Measurements from ENCODE around the gene KLF13.

Gene KLF13

GRCh38 chr15:31381801-31382712, 55.4 kb downstream of the KLF13 start:
- DNase-seq (ENCODE audit: low read depth) = no peak

GRCh38 chr15:31382713-31383045, 56.0 kb downstream of the KLF13 start:
- DNase-seq (ENCODE audit: low read depth) = no peak

GRCh38 chr15:31383139-31383538, 56.5 kb downstream of the KLF13 start:
- DNase-seq (ENCODE audit: low read depth) = no peak

DNA sequence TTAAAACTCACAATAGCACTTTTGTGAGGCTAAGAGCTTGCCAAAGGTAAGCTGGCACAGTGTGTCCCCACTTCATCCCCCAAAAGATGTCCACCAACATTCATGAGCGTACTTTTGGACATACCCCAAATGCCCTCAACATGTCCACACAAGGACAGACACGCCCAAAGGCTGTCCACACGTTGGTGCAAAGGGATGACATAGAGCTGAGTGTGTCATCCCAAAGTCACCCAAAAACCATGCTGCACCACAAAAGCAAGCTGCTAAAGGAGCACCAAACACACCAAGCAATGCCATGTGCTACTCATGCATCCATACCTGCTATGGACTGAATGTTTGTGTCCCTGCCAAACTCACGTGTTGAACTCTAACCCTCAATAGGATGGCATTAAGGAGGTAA, 57.9 kb downstream of the KLF13 start:
- no peak for DNase-seq (ENCODE audit: low read depth)

GRCh38 chr15:31385736-31386135, 59.1 kb downstream of the KLF13 start:
- DNase-seq (ENCODE audit: low read depth) = no peak

- no peak for DNase-seq (ENCODE audit: low read depth)
These were observed 60.5 kb downstream of the KLF13 start for GRCh38 chr15:31387092-31387478.

- DNase-seq (ENCODE audit: low read depth) = peak; percentile 48
These were observed 61.0 kb downstream of the KLF13 start for GRCh38 chr15:31387479-31388118.

GRCh38 chr15:31389576-31389975, 62.9 kb downstream of the KLF13 start:
- no peak for DNase-seq (ENCODE audit: low read depth)

DNA sequence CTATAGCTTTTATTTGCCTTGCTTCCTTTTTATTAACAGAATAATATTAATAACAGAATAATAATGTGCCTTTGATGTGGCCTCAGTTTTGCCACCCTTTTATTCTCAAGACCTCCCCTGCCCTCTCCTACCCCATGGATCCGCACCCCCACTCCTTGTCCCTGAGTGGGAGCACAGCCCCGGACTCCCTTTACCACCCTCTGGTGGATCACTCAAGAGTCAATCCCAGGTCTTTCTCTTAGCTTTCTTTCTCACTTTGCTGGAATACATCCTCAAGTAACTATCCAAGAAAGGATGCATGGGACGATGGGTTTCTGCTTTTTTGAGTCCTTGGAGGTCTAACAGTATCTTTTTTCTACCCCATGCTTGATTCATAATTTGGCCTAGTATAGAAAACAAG, 63.4 kb downstream of the KLF13 start:
- DNase-seq (ENCODE audit: low read depth) = no peak

DNA sequence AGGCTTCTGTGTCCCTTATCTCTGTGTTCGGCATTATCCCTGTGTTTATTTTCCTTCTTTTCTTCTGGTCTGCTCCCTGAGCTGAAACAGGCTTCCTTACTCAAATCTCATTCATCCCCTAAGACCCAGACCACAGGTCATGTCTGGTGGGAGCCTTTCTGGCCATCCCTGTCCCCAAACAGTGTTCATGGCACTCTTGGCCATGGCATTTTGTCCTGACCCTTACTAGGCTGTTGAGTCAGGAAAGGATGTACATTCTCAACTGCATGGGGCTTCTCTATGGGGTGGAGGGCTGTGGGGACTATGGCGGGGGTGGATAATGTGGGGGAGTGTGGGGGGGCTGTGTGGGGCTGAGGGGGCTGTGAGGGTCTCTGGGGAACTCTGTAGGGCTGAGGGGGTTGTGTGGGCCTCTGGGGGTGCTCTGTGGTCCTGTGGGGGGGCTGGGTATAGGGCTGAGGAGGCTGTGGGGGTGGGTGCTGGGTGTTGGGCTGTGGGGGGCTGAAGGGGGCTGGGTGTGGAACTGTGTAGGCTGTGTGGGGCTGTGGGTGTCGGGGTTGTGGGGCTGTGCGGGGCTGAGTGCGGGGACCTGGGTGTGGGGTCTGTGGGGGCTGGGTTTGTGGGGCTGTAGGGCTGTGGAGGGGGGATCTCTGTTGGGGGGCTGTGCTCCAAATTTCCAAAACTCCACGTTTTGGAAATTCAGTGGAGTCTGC, 64.3 kb downstream of the KLF13 start:
- DNase-seq (ENCODE audit: low read depth) = no peak

DNA sequence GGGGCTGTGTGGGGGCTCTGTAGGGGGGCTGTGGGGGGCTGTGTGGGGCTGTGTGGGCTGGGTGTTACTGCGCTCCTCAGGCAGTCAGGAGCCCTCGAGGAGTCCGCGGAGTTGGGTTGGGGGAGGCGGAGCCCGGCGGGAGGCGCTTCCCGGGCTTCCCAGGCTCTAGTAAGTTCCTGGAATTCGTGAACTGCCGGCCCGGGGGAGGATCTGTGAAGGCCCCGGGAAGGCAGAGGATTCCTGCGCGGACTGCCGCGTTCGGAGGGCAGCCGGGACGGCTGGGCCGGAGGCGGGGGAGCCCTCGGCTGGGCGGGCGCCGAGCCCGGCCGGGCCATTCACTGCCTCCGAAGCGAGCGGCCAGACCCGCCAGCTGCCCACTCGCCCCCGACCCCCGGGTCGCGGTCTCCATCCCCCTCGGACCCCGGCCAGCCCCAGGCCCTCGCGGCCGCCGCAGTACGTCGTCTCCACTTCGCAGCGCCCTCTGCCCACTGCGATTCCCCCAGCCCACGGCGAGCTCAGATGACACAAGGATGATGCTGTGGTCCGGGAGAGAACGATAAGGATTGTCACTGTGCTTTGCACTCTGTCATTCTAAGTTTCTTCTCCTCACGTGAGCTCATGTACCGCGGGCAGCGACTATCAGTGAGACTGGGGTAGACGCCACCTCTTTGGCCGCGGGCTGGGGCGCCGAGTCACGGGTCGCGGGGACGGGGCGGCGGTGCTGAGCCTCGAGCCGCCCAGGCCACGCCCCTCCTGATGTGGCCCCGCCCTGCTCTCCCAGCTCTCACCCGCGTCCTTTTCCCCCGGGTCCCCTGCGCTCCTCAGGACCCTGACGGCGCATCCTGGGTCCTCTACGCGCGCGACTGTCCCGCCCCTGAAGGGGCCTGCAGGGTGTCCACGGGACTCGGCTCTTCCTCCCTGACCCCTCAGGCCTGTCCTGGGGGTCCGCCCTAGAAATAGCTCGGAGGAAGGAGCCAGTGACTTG, 65.3 kb downstream of the KLF13 start:
- DNase-seq (ENCODE audit: low read depth) = no peak

- DNase-seq (ENCODE audit: low read depth) = no peak
These were observed 66.2 kb downstream of the KLF13 start for GRCh38 chr15:31392761-31393401.

DNA sequence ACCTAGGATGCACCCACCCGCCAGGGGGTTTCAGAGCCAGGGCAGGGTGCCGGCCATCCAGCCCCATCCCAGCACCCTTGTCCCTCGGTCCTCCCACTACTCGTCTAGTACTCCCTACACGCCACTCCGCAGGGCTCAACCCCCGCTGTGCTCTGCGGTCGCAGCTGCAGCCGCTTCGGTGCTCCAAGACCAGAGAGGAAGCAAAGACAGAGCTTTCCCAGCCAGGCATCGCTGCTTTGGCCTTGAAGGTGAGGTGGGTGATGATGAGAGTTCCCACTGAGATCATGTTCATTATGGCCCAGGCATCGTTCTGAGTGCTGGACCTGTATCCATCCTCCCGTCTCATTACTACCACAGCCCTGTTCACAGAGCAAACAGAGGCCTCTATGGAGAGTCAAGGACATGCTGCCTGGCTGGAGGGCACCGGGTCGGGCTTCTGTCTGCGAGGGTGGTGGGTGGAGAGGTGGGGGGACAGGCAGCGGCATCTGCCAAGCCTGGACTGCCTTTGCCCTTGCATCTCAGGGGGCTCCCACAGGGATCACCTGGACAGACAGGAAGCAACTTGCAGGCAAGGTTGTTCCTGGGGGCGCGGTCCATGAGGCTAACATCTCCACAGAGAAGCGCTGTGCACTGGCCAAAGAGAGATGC, 66.9 kb downstream of the KLF13 start:
- no peak for DNase-seq (ENCODE audit: low read depth)

GRCh38 chr15:31396881-31397560, 70.4 kb downstream of the KLF13 start:
- DNase-seq (ENCODE audit: low read depth) = peak; percentile 44

- no peak for DNase-seq (ENCODE audit: low read depth)
These were observed 71.4 kb downstream of the KLF13 start for GRCh38 chr15:31397851-31398661.

DNA sequence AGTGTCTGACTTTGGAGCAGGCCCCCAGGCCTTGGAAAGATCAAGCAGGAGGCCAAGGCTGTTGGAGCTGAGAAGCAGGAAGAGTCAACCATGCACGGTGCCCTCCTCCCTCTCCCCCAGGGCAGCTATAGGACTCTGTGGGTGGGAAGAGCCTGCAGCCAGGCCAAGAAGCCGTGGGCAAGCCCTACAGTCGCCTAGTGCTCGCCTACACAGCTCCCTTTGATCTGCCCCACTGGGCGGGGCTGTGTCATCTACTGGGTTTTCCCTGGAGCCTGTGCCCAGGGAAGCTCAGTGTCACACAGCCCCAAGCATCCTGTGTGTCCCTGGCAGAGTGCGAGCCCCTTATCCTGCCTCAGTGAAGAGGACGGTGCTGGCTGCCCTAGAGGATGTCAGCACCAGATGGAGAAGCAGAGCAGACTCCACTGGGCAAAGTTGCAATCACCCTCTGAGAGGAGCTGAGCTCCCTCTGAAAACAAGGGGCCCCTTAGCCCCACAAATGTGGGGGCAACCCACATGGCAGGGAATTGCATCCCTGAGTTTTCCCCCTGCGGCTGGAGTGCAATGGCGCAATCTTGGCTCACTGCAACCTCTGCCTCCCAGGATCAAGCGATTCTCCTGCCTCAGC, 72.2 kb downstream of the KLF13 start:
- no peak for DNase-seq (ENCODE audit: low read depth)

GRCh38 chr15:31399544-31400171, 73.0 kb downstream of the KLF13 start:
- no peak for DNase-seq (ENCODE audit: low read depth)

- DNase-seq (ENCODE audit: low read depth) = no peak
These were observed 73.7 kb downstream of the KLF13 start for GRCh38 chr15:31400222-31400927.

All from GM04504 (cell line).